ENCODE results near the gene HABP4.

- no peak for TF ChIP-seq FOXM1 (IDR thresholded peaks at IDR 0.05; ENCODE audit: low read depth)
- no peak for TF ChIP-seq FOXM1 (CRISPR knock-in tag; IDR thresholded peaks at IDR 0.05; ENCODE audit: low read depth)
- TF ChIP-seq SMC3 (conservative IDR thresholded peaks at IDR 0.05; ENCODE audit: insufficient read depth, low read depth, low read length): no peak
- no peak for TF ChIP-seq MAFG (tag; conservative IDR thresholded peaks at IDR 0.05)
- TF ChIP-seq, protein P1, sequence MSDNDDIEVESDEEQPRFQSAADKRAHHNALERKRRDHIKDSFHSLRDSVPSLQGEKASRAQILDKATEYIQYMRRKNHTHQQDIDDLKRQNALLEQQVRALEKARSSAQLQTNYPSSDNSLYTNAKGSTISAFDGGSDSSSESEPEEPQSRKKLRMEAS (CRISPR knock-in tag; IDR thresholded peaks at IDR 0.05): no peak
- no peak for TF ChIP-seq ZNF586 (CRISPR knock-in tag; conservative IDR thresholded peaks at IDR 0.05)
- no peak for TF ChIP-seq ETV6 (IDR thresholded peaks at IDR 0.05; ENCODE audit: borderline replicate concordance in 1 of 2, low read depth in 2 of 2, low read length in 1 of 2)
- TF ChIP-seq ETV6 (CRISPR knock-in tag; IDR thresholded peaks at IDR 0.05; ENCODE audit: borderline replicate concordance): no peak
- no peak for TF ChIP-seq CTCF (IDR thresholded peaks at IDR 0.05 in 2 of 3, conservative IDR thresholded peaks at IDR 0.05 in 1 of 3; ENCODE audit: insufficient read depth in 2 of 3, low read depth in 1 of 3, low read length in 3 of 3)
- no peak for TF ChIP-seq TBP (optimal IDR thresholded peaks at IDR 0.05; ENCODE audit: low read depth, low read length)
- TF ChIP-seq POLR2A (conservative IDR thresholded peaks at IDR 0.05): no peak
- TF ChIP-seq NR2C2 (CRISPR knock-in tag; IDR thresholded peaks at IDR 0.05): no peak
- no peak for TF ChIP-seq NR2C2 (tag; IDR thresholded peaks at IDR 0.05)
- no peak for TF ChIP-seq YY1 (IDR thresholded peaks at IDR 0.05; ENCODE audit: borderline replicate concordance in 1 of 3, control insufficient read depth in 1 of 3, extremely low read depth in 1 of 3, insufficient read depth in 3 of 3, insufficient read length in 1 of 3, insufficient replicate concordance in 2 of 3, low read depth in 1 of 3, low read length in 2 of 3)
Measured at GRCh38 chr9:96419691-96419969, 30.3 kb upstream of the HABP4 start.
